HepG2 (cell line): ENCODE results near the gene HEATR5B. TPM values are rescaled to one million over a fixed set of nuclear protein-coding genes. Genes with fewer than 3 reads are reported as not detected.
A peak's percentile ranks its signal among the peaks of the same experiment; 100 is the strongest.

Source experiments
- CBX1 ChIP-seq: IDR thresholded peaks from one replicate; pipeline ENCODE4 v1.6.1; 2016; ENCODE audit warnings: antibody characterized with exemption, low read depth
- FOXA1 ChIP-seq, 2 experiments: fragments of 450-650 bp in 1 of 2; sonication (generic) in 1 of 2; formaldehyde crosslinking in 1 of 2; IDR thresholded peaks; 2 replicates each; pipeline versions ENCODE4 v1.4.0 to v1.6.1; 2016 to 2020; ENCODE audit warnings: missing genetic modification reagents in 1 of 2
- GMEB2 ChIP-seq: IDR thresholded peaks from 2 replicates; pipeline ENCODE4 v1.6.1; 2016; ENCODE audit warnings: missing biosample characterization, missing genetic modification reagents, low read depth
- HMGXB3 ChIP-seq: sonication (generic); formaldehyde crosslinking; IDR thresholded peaks from 2 replicates; pipeline ENCODE4 v1.4.0; 2020; ENCODE audit warnings: missing genetic modification reagents, borderline replicate concordance
- IRF2 ChIP-seq: IDR thresholded peaks from 2 replicates; pipeline ENCODE4 v1.6.1; 2018; ENCODE audit warnings: missing genetic modification reagents, missing compliant biosample characterization
- KLF15 ChIP-seq: sonication (generic); formaldehyde crosslinking; IDR thresholded peaks from 2 replicates; pipeline ENCODE4 v1.8.1; 2023; ENCODE audit warnings: borderline replicate concordance, mild to moderate bottlenecking, inconsistent platforms, missing genetic modification reagents, mixed read lengths
- LRRFIP1 ChIP-seq: sonication (generic); formaldehyde crosslinking; conservative IDR thresholded peaks from 2 replicates; pipeline ENCODE4 v1.4.0; 2020; ENCODE audit warnings: missing genetic modification reagents
- NR2C2 ChIP-seq: sonication (generic); formaldehyde crosslinking; IDR thresholded peaks from 2 replicates; pipeline ENCODE4 v1.4.0; 2020; ENCODE audit warnings: missing genetic modification reagents, mild to moderate bottlenecking, moderate library complexity, borderline replicate concordance
- ZBTB39 ChIP-seq: sonication (generic); formaldehyde crosslinking; IDR thresholded peaks from 2 replicates; pipeline ENCODE4 v1.5.0; 2020; ENCODE audit warnings: missing genetic modification reagents
- ZNF101 ChIP-seq: sonication (generic); formaldehyde crosslinking; IDR thresholded peaks from 2 replicates; pipeline ENCODE4 v1.4.0; 2020; ENCODE audit warnings: mild to moderate bottlenecking, low read depth, missing genetic modification reagents, borderline replicate concordance
- ZNF18 ChIP-seq: sonication (generic); formaldehyde crosslinking; IDR thresholded peaks from 2 replicates; pipeline ENCODE4 v1.8.0; 2022; ENCODE audit warnings: mild to moderate bottlenecking, missing genetic modification reagents; ENCODE audit not compliant: insufficient replicate concordance
- ZNF256 ChIP-seq: sonication (generic); formaldehyde crosslinking; conservative IDR thresholded peaks from 2 replicates; pipeline ENCODE4 v1.4.0; 2020; ENCODE audit warnings: missing genetic modification reagents
- ZNF335 ChIP-seq: sonication (generic); formaldehyde crosslinking; IDR thresholded peaks from 2 replicates; pipeline ENCODE4 v1.4.0; 2020; ENCODE audit warnings: missing genetic modification reagents
- ZNF883 ChIP-seq: sonication (generic); formaldehyde crosslinking; IDR thresholded peaks from 2 replicates; pipeline ENCODE4 v1.5.1; 2020; ENCODE audit warnings: mild to moderate bottlenecking, missing genetic modification reagents; ENCODE audit errors: not compliant biosample characterization
- polyA plus RNA-seq, 8 experiments: library from polyadenylated mRNA; depleted of rRNA in 3 of 8; stranded (reverse) in 7 of 8; unstranded in 1 of 8; fragments of >200 nt; fragmentation: Illumina TruSeq in 4 of 8; extraction: Trizol in 4 of 8; gene quantifications; 2 replicates each; pipeline versions ENCODE4 v1.2.1 to v1.2.3, GENCODE V29; 2011 to 2016; ENCODE audit warnings: low read depth in 4 of 8, missing spikeins in 1 of 8, mixed read lengths in 1 of 8; ENCODE audit not compliant: insufficient read depth in 1 of 8
- total RNA-seq, 5 experiments: library from RNA; depleted of rRNA; stranded (reverse); fragments of >200 nt; fragmentation: Illumina TruSeq; extraction: Trizol; gene quantifications; 2 replicates each; pipeline ENCODE4 v1.2.3, GENCODE V29; 2016; ENCODE audit warnings: low read depth in 1 of 5

Gene HEATR5B
- total and polyA plus RNA-seq, 2 of the 13 experiments (the other 11 are each of a cell fraction or from before 2014, with no cell fraction given) = 12.7 to 16.3 TPM

GRCh38 chr2:37083873-37084794, at the start of gene HEATR5B, which contains the start of gene GPATCH11 (continued):
- peak; percentile 75 for TF ChIP-seq NR2C2 (CRISPR knock-in tag)
- TF ChIP-seq ZBTB39 (CRISPR knock-in tag) = 0 out of 2 replicates have a peak, but pooled peaks have one; percentile 10
- peak; percentile 59; the same call in 1 of the 2 replicates for TF ChIP-seq ZNF335 (CRISPR knock-in tag)
- no peak for TF ChIP-seq FOXA1 (IDR thresholded peaks at IDR 0.05)
- peak; percentile 62 for TF ChIP-seq FOXA1 (CRISPR knock-in tag; IDR thresholded peaks at IDR 0.05)
- TF ChIP-seq CBX1 = no peak
- TF ChIP-seq ZNF256 (CRISPR knock-in tag) = 0 out of 2 replicates have a peak, but pooled peaks have one; percentile 42
- peak; percentile 53; the same call in 1 of the 2 replicates for TF ChIP-seq HMGXB3 (CRISPR knock-in tag)
- TF ChIP-seq ZNF101 (CRISPR knock-in tag) = no peak
- TF ChIP-seq KLF15 (CRISPR knock-in tag) = 0 out of 2 replicates have a peak, but pooled peaks have one; percentile 30
- 0 out of 2 replicates have a peak, but pooled peaks have one; percentile 12 for TF ChIP-seq GMEB2 (CRISPR knock-in tag)
- TF ChIP-seq LRRFIP1 (CRISPR knock-in tag) = no peak
- no peak for TF ChIP-seq IRF2 (CRISPR knock-in tag)
- no peak for TF ChIP-seq ZNF18 (CRISPR knock-in tag)
- TF ChIP-seq ZNF883 = peak; percentile 85
